HG03442 (cell line): ENCODE data around the gene ATOX1.
"Not testable (repeated sequence)": the region's sequence is repeated elsewhere in the genome, so short reads cannot be mapped to it uniquely, and the experiment has no call there.

Experiments
- ATAC-seq: cut with Tn5 transposase; IDR thresholded peaks from one replicate; pipeline ENCODE4 v1.9.1; 2021; ENCODE audit warnings: mild to moderate bottlenecking, moderate library complexity; ENCODE audit not compliant: unreplicated experiment

The ATOX1 gene, protein sequence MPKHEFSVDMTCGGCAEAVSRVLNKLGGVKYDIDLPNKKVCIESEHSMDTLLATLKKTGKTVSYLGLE

DNA sequence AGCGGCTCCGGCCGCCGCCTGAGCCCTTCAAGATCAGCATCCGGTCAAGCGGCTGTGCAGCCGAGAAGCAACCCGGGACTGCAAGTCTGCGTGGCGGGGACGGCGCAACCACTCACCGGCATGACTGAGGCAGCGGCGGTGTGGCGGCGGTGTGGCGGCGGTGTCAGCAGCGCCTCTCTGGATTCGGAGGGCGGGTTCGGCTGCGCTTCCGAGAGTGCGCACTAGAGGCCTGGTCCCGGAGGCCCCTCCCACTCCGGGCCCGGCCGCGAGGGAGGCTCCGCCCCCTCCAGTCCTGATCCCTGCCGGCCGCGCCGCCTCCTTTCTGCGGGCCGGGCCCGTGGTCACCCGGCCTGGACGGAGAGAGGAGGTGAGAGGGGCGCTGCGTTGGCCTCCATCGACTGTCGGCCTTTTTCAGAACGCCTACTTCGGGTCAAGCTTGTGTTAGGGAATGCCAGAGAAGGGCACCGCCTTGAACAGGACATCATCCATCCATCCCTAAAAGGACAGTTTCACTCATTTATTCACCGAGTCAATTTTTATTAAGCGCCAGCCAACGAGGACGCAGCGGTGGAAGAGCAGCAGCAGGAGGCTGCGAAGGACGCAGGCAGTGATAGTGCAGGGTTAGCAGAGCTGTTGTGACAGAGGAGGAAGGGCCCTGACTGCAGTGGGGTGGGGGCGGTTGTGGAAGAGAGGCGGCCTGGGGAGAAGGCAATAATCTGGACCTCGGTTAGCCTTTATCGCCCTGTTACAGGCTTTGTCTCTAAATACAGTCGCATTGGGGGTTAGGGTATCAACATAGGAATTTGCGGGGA, at the start of gene ATOX1:
TSS of gene ATOX1 (minus strand) at position 202 of the 812 bp plus-strand sequence. CDS start at position 122, 80 bp downstream.
- peak; percentile 94 for ATAC-seq

DNA sequence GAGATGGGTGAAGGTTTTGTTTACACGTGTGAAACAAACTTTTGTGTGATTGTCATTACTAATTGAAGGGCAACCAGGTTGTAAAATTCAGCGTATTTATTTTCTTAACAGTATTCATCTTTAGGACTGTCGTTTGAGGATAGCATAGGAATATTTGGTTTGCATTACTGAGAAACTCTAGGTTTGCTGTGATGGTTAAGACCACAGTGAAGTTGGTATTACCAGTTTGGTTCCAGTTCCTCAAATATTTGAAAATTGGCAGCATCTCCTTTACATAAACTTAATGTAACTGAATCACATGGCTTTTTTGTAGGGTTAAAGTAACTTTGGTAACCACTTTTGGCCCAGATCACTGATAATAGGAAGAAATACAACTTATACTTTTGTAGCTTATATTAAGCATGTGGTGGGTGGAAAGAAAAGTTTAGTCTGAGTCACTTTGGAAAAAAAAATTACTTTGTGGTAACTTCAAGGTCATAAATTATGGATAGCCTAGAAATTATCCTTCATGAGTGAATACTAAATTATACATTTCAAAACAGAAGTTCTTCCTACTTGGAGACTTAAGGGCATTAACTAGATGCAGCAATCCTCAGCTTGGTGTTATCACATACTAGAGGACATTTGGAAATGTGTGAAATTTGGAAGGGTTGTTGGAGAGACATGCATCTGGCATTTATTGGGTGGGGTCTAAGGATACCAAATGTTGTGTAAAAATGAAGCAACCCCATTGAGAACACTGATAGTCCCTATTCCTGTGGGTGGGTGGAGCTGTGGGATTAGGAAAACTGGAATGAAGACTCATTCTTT, 47.2 kb upstream of the ATOX1 start:
- no peak for ATAC-seq

DNA sequence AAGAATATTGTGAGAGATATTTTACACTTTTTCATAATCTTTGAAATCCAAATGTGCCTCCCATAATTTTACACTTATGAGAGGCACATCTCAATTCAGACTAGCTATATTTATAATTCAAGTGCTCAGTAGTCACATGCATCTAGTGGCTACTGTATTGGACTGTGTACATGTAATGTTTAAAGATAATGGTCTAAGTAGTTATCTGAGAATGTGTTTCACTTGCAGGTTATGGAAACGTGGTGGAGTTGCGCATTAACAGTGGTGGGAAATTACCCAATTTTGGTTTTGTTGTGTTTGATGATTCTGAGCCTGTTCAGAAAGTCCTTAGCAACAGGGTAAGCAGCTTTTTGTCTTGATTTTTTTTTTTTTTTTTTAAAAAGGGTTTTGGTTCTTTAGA, 42.1 kb upstream of the ATOX1 start:
- no peak for ATAC-seq

DNA sequence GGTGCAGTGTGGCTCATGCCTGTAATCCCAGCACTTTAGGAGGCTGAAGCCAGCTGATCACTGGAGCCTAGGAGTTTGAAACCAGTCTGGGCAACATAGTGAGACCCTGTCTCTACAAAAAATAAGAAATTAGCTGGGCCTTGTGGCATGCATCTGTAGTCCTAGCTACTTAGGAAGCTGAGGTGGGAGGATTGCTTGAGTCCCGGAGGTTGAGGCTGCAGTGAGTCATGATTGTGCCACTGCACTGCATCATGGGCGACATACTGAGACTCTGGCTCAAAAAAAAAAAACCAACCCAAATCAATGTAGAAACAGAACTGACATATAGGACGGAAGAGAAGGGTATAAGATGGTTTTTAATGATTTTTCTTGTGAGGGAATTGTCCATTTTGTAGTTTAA, 41.0 kb upstream of the ATOX1 start:
- ATAC-seq, result no peak

DNA sequence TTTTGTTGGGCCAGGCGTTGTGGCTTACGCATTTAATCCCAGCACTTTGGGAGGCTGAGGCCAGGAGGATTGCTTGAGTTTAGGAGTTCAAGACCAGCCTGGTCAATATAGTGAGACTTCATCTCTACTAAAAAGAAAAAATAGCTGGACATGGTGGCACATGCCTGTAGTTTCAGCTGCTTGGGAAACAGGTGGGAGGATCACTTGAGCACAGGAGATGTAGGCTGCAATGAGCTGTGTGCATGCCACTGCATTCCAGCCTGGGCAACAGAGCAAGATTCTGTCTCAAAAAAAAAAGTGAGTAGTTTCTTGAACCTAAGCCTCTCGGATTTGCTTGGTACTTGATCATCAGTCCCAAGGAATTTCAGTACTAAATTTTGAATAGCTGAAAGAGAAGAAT, 40.2 kb upstream of the ATOX1 start:
- ATAC-seq, result no peak

DNA sequence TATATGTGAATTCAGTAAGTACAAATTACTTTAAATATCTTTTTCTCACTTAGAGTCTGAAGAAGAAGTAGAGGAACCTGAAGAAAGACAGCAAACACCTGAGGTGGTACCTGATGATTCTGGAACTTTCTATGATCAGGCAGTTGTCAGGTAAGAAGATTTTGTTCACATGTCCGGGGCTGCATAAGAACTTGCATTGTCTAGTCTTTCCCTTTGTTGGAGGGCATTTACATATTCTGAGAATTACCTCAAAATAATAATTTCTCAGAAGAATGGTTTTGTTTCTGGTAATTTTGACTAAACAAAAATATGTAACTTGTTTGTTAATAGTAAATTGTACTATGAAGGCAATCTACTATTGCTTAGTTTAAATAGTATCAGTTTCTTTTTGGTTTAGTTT, 37.0 kb upstream of the ATOX1 start:
- no peak for ATAC-seq

DNA sequence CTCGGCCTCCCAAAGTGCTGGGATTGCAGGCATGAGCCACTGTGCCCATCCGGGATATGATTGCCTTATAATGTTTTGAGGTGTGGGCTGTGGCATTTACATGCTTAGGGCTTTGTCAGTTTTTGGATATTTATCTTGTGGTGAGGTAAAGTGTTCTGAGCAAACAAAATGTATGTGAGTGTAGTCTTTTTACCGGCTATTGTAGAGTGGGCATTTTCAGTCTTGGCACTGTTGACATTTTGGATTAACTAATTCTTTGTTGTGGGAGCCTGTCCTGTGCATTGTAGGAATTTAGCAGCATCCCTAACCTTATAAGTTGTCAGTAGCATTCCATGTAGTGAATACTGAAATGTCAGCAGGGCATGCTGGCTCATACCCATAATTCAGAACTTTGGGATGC, 34.9 kb upstream of the ATOX1 start:
- ATAC-seq, result no peak

DNA sequence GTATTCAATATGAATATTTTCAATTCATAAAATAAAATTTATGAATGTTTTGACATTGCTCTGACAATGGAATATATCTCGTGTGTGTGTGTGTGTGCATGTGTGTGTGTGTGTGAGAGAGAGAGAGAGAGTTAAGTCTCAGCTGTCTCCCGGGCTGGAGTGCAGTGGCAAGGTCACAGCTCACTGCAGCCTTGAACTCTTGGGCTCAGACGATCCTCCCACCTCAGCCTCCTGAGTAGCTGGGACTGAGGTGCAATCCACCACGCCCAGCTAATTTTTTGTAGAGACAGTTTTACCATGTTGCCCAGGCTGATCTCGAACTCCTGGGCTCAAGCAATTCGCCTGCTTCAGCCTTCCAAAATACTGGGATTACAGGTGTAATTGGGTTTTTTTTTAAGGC, 29.4 kb upstream of the ATOX1 start:
- ATAC-seq, result no peak

DNA sequence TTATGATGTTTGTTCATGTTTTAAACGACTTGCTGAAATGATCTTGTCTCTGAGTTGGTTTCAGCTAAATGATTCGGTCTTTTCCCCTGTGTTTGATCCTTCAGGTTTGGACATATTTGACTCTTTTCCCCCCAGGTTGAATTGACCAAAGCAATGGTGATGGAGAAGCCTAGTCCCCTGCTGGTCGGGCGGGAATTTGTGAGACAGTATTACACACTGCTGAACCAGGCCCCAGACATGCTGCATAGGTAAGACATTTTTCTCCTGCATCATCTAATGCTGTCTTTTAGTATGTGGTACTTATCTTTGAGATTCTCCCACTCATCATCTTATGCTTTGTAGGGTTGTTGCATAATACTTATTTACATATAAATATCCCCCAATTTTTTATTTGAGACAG, 28.0 kb upstream of the ATOX1 start:
- ATAC-seq, result no peak

DNA sequence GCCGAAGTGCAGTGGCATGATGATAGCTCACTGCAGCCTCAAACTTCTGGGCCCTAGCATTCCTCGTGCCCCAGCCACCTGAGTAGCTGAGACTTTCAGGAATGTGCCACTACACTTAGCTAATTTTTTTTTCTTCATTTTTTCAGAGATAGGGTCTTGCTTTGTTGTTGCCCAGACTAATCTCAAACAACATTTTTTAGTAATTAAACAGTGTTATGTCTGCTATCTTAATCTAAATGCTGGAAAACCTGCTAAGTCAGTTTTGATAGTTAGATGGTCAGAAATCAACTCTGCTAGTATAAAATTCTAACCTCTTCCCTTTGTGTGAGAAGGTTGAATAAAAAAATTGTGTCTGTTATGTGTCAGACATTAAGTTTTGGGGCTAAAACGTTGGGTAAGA, 25.7 kb upstream of the ATOX1 start:
- no peak for ATAC-seq

DNA sequence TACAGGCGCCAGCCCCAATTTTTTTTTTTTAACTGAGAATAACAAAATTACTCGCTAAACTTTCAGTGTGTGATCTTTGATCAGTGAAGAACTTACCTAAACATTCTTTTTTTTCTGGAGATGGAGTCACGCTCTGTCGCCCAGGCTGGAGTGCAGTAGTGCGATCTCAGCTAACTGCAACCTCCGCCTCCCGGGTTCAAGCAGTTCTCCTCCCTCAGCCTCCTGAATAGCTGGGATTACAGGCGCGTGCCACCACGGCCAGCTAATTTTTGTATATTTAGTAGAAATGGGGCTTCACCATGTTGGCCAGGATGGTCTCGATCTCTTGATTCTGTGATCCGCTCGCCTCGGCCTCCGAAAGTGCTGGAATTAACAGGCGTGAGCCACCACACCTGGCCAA, 25.2 kb upstream of the ATOX1 start:
- not testable (repeated sequence) for ATAC-seq

DNA sequence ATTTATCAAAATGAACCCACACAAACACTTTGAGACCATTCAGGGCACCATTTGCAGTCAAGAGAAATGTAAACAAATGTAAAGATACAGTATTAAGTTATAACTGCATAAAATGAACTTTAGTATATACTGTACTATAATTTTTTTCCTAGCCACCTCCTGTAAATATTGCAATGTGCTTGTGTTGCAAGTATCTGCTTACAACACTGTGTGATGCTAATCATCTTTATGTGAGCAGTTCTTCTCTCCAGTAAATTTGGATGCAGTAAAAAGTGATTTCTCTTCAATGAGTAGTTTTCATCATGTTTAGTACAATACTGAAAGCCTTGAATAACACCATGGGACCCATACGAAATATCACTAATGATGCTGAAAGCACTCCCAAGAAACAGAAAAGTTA, 22.8 kb upstream of the ATOX1 start:
- ATAC-seq, result no peak

DNA sequence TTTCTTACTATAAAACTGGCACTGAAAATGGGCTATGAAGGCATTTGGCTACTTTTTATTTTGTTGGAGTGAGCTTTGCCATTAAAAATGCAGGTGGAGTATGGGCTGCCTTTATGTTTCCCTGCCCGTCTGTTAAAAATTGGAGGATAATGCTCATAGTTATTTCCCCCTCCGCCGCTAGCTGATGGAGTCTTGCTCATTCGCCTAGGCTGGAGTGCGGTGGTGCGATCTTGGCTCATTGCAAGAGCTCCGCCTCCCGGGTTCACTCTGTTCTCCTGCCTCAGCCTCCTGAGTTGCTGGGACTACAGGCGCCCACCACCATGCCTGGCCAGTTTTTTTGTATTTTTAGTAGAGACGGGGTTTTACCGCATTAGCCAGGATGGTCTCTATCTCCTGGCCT, 21.9 kb upstream of the ATOX1 start:
- ATAC-seq, result no peak

DNA sequence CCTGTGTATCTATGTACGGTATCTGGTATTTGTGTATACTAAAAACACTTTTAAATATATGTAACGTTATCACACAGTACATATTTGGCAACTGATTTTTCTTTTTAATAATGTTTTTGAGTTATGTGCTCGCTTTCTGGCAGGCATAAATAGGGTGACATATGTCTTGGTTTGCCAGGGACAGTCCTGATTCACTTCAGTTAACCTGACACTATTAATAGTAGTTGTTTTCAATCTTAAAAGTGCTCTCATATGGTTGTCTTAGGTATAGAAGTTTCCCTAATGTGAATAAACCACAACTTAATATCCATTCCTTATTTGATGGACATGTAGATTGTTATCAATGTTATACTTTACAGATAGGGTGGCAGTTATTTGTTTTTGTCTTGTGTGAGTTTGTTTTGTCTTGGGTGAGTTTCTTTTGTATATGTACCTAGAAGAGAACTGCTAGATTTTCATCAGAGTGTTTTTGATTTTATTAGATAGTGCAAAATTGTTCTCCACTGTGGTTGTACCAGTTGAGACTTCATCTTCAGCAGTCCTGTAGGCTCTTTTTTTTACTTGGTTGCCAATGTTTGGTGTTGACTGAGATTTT, 21.2 kb upstream of the ATOX1 start:
- peak; percentile 43 for ATAC-seq

DNA sequence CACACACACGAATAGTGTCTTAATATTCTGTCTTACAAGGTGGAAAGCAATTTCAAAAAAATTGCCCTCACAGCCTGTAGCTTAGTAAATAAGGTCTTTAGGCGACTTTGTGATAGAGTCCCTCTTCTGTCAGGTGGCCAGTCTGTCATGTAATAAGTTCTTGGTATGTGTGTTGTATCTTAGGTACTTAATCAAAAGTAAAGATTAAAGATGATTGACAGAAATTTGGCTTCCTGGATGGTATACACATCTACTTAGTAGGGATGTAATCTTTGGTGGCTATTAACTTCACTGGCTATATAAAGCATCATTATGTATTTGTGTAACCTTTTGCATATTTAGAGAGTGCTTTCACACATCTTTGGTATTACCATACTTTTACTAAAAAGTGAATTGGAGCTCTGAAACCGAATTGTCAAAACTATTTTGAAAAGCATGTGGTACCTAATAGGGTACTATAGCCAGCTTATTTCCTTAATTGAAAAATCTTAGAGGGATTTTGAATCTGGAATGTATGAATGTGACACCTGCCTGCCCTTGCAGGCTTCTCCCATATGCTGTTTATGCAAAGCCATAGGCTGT, 16.7 kb upstream of the ATOX1 start:
- no peak for ATAC-seq

DNA sequence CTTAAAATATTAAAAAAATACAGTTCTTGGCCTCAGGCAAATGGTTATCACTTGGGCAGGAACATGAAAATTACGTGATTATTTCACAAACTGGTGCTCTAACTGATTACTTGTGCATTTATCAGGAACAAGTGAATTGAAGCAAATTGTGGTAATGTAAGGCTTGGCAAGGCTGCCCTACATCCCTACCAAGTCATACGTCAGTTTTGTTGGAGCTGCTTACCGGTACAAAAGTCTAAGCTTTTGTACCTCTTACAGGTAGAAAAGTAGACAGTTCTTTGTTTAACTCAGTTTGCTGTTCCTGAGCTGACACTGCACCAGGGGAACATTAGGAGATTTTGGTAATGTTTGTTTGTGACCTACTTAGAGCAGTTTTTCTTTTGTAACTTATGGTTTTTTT, 15.5 kb upstream of the ATOX1 start:
- no peak for ATAC-seq

DNA sequence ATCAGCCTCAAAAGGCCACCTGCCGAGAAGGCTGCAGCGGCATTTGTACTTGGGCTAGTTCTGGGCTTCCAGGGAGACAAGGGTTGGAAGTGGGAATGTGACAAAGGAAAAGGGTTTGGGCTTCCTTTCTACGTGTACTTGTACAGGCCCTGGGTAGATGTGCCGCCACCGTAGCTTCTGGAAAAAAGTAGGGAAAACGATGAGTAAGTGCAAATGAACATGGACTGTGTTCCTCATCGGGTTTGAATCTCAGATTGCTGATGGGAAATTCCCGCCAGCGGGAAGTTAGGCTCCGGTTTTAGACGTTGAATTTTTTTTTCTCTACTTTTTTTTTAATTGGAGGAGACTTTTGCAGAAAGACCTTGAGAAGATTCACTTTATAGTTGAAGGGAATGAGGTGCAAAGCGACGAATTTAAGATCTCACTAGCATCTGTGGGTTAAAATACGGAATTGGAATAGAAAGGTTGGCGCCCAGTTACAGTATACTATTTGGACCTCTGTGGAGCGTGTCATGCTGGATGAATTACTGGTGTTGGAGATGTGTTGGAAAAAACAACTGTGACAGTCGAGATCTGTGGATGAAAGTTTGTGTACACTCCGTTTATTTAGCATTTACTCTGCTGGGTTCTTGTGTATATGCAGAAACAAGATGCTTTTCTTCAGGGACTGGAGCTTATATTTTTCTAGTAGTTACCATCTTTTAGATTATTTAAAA, 14.6 kb upstream of the ATOX1 start:
- ATAC-seq, result no peak

DNA sequence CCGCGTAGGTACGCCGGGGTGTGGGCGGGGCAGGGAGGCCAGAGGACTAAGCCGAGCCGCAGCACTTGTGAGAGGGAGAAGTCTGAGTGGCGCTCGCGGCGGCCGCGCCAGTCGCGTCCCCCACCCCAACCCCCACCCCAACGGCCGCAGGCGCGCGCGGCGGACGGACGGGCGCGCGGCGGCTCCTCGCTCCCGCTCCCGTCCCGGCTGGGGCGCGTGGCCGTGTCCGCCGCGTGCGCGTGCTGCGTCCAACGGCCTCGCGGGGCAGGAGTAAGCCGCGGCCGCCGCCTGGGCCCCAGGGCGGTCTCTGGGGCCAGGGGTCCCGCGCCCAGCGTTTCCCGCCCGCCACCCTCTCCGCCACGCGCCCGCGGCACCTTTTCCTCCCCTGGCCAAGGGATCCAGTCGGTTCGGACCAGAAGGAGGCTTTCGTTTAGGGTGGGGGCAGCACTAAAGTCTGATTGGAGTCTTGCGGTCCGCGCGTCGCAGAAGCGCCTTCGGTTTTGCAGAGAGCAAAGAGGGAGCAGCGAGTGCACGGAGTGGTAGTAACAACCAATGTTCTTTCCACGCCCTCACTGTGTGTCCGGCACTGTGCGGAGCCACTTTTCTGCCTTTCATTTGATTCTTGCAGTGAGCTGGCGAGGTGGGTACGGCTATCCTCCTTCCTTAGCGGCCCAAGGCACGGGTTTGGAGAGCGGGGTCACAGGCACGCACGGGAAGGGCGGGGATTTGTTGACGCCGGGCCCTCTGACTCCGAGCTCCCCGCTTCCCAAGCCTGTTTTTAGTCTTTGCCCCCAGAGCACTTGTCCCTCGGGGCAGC, 13.8 kb upstream of the ATOX1 start:
- no peak for ATAC-seq

DNA sequence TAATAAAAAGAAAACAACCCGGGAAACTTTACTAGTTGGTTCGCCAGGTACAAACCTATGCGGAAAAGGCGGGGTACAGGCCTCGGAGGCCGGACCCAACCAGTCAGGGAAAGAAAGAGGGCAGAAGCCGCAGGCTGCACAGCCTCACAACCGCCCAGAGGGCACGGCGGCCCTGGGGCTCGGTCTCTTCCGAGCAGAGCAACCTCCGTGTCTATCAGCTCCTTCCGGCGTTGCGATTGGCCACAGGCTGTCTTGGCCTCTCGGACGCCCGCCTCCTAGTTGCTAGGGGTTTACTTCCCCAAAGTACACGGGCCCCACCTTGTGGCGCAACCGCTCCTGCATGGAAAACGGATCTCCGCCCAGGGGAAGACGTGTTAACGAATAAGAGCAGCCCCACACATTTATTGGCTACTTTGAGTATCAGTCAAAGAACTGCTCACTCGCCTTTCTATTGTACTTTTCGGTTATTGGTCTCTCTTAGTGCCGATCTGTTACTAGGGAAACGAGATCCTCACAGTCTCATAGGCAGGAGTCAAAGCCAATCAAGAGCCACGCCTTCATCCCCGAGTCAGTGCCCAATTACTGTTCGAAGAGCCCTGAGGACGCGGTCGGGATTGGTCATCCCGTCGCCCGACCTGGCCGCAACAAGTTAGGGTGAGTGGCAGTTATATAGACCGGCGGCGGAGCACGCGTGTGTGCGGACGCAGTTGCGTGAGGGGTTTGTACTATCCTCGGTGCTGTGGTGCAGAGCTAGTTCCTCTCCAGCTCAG, 13.0 kb upstream of the ATOX1 start, which contains the start of gene G3BP1:
TSS of gene G3BP1 (plus strand) at position 696 of the 770 bp plus-strand sequence. CDS start 14,667 bp downstream, outside the sequence.
- peak; percentile 78 for ATAC-seq
